HFFc6 (cell line): ENCODE measurements around the gene RPSA. TPM values are rescaled to one million over a fixed set of nuclear protein-coding genes. Genes with fewer than 3 reads are reported as not detected.

Source experiments
- DNase-seq: peaks from one replicate; pipeline ENCODE4 v3.0.0-alpha.2; 2018
- H3K27ac Mint-ChIP-seq: 2 replicates; pipeline ENCODE4 v1.8.0; 2020; ENCODE audit warnings: mild to moderate bottlenecking, mixed read lengths
- H3K27me3 Mint-ChIP-seq: 2 replicates; pipeline ENCODE4 v1.8.0; 2021; ENCODE audit warnings: mild to moderate bottlenecking, moderate library complexity, mixed read lengths; ENCODE audit not compliant: insufficient read depth
- H3K36me3 Mint-ChIP-seq: 2 replicates; pipeline ENCODE4 v1.8.0; 2021; ENCODE audit warnings: low read depth, mixed read lengths
- H3K4me1 Mint-ChIP-seq: 2 replicates; pipeline ENCODE4 v1.8.0; 2020; ENCODE audit warnings: low read depth, mixed read lengths
- H3K4me3 Mint-ChIP-seq: 2 replicates; pipeline ENCODE4 v1.8.0; 2020; ENCODE audit warnings: mild to moderate bottlenecking, moderate library complexity, mixed read lengths
- H3K9me3 Mint-ChIP-seq: 2 replicates; pipeline ENCODE4 v1.8.0; 2020; ENCODE audit warnings: mild to moderate bottlenecking, mixed read lengths
- CTCF ChIP-seq: fragments of 200-600 bp; sonication (generic); IDR thresholded peaks from 2 replicates; pipeline ENCODE4 v1.5.0; 2021; ENCODE audit warnings: antibody characterized with exemption, mild to moderate bottlenecking
- total RNA-seq, 6 experiments: library from RNA; stranded (reverse); fragmentation: NEBNext Ultra II Directional; extraction: Animal tissue kit (Norgen Biotek cat#: 25700); gene quantifications; 2 replicates in 1 of 6; 3 replicates in 5 of 6; pipeline ENCODE4 v1.2.3, GENCODE V29; 2021

Gene RPSA
- total RNA-seq, 6 experiments from 2014 or later: 1,595 to 1,900 (median 1,723) TPM

GRCh38 chr3:39419742-39420315, 13.3 kb downstream of the RPSA start:
- Mint-ChIP-seq H3K4me3 (no peak overlapping the region), H3K27ac (no peak overlapping the region), H3K4me1 (peaks cover 2% of the 10 kb centered on the region), H3K27me3 (peaks cover 5% of the 10 kb centered on the region), H3K9me3 (no peaks in the 10 kb centered on the region), H3K36me3 (peaks cover 2% of the 10 kb centered on the region; the same call in 1 of the 2 replicates)
- no peak for TF ChIP-seq CTCF
- DNase-seq: no peak

GRCh38 chr3:39420543-39420942, 14.0 kb downstream of the RPSA start:
- TF ChIP-seq CTCF: no peak
- no peaks in the 10 kb centered on the region for H3K36me3 Mint-ChIP-seq
- no peaks in the 10 kb centered on the region for H3K9me3 Mint-ChIP-seq
- no peak overlapping the region for H3K4me3 Mint-ChIP-seq
- no peak overlapping the region for H3K27ac Mint-ChIP-seq
- DNase-seq: no peak
- peaks cover 1% of the 10 kb centered on the region for H3K27me3 Mint-ChIP-seq
- no peaks in the 10 kb centered on the region; the same call in 1 of the 2 replicates for H3K4me1 Mint-ChIP-seq

DNA sequence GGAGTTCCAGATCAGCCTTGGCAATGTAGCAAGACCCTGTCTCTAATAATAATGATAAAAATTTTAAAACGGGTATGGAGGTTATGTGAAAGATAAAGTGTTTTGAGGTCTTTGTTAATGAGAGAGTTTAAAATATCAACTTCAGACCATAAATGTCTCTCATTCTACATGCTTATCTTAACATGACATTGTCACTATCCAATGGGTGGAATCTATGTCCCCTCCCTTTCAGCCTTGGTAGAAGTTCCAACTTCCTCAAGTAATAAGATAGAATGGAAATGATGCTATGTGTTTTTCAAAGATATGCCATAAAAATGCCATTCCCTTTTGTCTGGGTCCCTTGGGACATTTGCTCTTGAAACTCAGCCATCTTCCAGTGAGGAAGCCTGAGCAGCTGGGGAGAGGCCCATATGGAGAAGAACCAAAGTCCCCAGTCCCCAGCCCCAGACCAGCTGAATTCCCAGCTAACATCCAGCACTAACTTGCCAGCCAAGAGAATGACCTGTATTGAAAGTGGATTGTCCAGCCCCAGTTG, 17.0 kb downstream of the RPSA start:
- no peak overlapping the region for H3K27ac Mint-ChIP-seq
- DNase-seq: no peak

GRCh38 chr3:39426312-39426711, 19.8 kb downstream of the RPSA start:
- no peaks in the 10 kb centered on the region for H3K9me3 Mint-ChIP-seq
- peaks cover 3% of the 10 kb centered on the region; the same call in 1 of the 2 replicates for H3K27me3 Mint-ChIP-seq
- H3K27ac Mint-ChIP-seq: no peak overlapping the region
- DNase-seq: no peak
- TF ChIP-seq CTCF: no peak
- H3K4me3 Mint-ChIP-seq: no peak overlapping the region
- no peaks in the 10 kb centered on the region; the same call in 1 of the 2 replicates for H3K4me1 Mint-ChIP-seq
- H3K36me3 Mint-ChIP-seq: no peaks in the 10 kb centered on the region

More for the DNA sequence above, 17.0 kb downstream of the RPSA start:
- no peak for TF ChIP-seq CTCF
- H3K27me3 Mint-ChIP-seq: no peaks in the 10 kb centered on the region
- no peak overlapping the region for H3K4me3 Mint-ChIP-seq
- no peaks in the 10 kb centered on the region for H3K9me3 Mint-ChIP-seq
- H3K4me1 Mint-ChIP-seq: no peaks in the 10 kb centered on the region
- H3K36me3 Mint-ChIP-seq: no peaks in the 10 kb centered on the region

GRCh38 chr3:39427506-39427905, 21.0 kb downstream of the RPSA start:
- no peak for DNase-seq
- Mint-ChIP-seq H3K9me3 (no peaks in the 10 kb centered on the region), H3K36me3 (no peaks in the 10 kb centered on the region), H3K27me3 (peaks cover 3% of the 10 kb centered on the region; the same call in 1 of the 2 replicates), H3K4me3 (no peak overlapping the region), H3K27ac (no peak overlapping the region), H3K4me1 (peaks cover 6% of the 10 kb centered on the region; the same call in 1 of the 2 replicates)
- no peak for TF ChIP-seq CTCF
